GM21447 (cell line): ENCODE results near the gene SPARCL1.
"Not testable (repeated sequence)": the region's sequence is repeated elsewhere in the genome, so short reads cannot be mapped to it uniquely, and the experiment has no call there.

ENCODE experiments used
- ATAC-seq: cut with Tn5 transposase; IDR thresholded peaks from one replicate; pipeline ENCODE4 v1.9.1; 2021; ENCODE audit not compliant: unreplicated experiment

Gene SPARCL1

DNA sequence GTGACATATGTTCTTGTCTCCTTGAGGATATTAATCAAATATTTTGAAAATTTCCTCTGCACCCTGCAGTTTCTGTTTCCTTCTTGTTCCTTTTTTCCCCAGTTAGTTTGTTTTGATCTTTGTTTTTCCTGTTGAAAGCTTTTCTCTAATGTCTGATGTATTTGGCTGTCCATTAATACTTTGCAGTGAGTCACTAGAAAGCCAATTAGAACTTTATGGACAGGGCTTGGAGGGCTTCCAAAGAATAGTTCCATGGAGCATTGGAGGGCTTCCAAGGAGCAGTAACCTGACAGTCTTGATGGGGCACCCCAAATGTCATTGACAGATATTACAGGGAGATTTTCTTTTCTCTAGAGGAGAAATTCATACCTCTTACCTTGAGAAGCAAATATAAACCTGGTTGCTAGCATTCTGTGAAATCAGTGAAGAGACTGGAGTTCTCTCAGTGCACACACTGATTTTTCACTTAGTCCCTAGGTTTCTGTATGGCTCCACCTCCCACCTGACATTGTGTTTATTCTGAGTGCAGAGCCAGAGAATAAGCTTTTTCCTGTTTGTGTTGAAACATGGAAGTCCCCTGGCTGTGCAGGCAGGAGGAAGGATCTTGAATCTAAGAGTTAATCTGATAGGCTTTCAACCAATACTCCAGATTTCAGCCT, 26.5 kb downstream of the SPARCL1 start:
- no peak for ATAC-seq

DNA sequence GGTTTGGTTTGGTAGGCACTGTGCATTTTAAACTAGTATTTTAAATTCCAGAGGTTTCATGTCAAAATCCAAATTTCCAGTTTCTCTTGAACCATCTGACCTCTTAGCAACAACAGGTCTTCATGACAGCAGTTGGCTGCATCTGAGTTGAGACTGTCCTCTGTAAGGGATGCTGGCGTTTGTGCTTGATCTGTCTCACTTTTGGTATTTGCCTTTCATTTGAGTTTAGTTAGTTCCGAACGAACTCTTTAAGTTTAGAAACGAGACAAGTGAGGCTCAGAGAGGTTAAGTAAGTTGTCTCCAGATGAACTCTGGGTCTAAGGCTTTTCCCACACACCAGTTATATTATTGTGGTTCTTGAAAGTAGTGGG, 29.1 kb downstream of the SPARCL1 start:
- peak; percentile 30 for ATAC-seq

DNA sequence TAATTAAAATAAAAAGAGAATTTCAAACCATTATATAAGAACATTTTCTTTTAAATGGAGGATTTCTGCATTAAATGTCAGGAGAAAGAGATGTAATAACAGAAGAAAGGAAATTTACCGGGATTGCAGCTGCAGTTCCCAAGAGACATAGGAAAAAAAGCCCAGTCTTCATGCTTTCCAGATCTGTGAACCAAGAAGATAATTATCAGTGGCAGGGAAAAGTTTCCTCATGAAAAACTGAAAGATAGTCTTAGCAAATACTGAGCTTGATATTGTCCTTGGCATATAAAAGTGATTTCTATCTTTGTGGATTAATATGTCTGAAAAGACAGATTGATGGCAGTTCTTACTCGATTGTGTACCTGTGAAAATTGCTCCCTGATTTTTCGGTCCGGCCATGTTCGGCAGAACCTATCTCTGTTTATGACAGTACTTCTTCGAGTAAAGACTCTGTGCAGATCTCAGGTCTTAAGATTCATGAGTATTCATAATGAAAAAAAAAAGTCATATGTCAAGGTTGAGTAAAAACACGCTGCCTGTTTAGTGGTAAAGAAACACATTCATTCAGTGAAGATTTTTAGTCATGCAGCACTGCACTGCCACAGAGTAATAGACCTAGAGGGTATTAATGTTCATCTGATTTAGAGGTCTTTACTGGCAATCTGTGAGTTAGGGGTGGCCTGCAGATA, 29.6 kb downstream of the SPARCL1 start:
- ATAC-seq = peak; percentile 67

DNA sequence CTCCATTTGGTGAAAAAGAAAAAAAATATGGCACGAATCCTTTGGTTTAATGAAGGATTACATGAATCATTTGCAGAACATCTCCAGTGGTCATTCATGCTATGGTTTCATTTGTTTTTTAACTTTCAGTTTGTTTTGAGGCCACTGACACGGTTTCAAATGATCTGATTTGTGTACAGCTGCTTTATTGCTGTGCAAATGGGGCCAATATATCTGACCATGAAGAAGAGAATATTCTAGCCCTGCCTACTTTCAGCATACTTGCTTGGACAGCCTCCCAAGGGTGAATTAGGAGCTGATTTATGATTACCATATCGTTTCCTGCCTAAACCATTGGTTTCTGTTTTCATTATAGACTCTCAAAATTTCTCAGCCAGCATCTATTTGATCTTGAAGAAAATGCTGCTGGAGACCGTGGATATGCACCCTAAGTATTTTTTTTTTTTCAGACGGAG, 30.7 kb downstream of the SPARCL1 start:
- peak; percentile 67 for ATAC-seq

DNA sequence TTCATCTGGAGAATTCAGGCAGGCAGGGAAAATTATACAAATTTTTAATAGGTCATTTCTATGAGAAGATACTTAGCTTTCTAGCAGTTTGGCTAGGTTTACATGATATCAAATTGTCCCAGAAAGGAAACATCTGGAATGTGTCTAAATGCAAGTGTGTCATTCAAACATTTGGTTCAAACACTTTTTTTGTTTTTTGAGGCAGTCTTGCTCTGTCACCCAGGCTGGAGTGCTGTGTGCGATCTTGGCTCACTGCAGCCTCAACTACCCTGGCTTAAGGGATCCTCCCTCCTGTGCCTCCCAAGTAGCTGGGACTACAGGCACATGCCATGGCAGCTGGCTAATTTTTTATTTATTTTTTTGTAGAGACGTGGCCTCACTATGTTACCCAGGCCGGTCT, 31.6 kb downstream of the SPARCL1 start:
- no peak for ATAC-seq

DNA sequence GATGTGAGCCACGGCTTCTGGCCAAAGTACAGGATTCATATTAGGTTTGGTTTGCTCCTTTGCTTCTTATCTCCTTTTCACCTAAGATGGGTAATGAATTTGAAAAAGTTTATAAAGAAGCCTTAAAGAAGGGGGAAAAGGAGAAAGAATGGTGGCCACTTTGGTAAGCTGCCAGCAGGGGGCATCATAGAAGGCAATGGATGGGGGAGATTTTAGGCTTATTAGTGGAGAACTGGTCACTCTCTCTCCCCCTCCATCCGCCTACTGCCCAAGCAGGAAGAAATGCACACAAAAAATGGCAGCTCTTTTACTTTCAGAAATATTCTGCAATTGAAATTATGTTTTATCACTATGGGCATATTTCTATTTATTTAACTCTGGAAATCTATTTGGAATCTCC, 32.0 kb downstream of the SPARCL1 start:
- no peak for ATAC-seq

DNA sequence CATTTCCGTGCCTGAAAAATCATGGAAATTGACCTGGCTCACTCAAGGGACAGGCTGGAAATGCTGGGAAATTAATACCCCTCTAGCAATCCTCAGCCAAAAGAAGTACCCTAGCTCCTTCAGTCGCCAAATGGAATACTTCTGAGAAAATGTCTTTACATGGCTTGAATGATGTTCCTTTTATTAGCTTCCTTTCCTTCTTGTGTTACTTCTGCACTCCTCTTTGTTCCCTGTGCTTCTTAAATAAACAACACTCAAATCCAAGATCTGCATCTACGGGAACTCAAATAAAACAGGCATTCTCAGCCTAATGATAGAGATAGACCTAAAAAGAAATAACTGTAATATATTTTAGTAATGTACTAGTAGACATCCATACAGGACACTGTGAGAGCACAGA, 36.1 kb downstream of the SPARCL1 start:
- no peak for ATAC-seq

DNA sequence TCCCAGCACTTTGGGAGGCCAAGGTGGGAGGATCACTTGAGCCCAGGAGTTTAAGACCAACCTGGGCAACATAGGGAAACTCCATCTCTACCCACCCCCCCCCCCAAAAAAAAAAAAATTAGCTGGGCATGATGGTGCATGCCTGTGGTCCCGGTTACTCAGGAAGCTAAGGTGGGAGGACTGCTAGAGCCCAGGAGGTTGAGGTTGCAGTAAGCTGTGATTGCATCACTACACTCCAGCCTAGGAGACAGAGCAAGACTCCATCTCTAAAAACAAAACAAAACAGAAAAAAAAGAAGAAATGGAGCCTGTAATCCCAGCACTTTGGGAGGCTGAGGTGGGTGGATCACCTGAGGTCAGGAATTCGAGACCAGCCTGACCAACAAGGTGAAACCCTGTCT, 37.3 kb downstream of the SPARCL1 start:
- ATAC-seq = not testable (repeated sequence)

DNA sequence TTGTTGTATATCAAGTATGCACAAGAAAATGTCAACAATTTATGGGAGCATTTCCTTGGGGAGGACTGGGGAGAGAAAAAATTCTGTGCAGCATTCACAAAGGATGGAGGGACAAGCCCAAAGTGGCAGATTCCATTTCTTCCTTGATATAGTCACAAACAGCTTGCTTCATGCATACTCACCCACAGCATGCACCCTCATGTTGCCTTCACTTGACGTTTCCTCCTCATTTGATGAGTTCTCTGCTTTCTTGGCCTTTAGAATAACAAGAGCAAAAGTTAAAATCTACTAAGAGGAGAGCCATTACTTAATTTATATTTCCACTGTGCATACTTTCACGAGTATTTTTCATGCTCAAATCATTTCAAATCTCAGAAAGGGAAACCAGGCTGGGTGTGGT, 37.7 kb downstream of the SPARCL1 start:
- no peak for ATAC-seq

DNA sequence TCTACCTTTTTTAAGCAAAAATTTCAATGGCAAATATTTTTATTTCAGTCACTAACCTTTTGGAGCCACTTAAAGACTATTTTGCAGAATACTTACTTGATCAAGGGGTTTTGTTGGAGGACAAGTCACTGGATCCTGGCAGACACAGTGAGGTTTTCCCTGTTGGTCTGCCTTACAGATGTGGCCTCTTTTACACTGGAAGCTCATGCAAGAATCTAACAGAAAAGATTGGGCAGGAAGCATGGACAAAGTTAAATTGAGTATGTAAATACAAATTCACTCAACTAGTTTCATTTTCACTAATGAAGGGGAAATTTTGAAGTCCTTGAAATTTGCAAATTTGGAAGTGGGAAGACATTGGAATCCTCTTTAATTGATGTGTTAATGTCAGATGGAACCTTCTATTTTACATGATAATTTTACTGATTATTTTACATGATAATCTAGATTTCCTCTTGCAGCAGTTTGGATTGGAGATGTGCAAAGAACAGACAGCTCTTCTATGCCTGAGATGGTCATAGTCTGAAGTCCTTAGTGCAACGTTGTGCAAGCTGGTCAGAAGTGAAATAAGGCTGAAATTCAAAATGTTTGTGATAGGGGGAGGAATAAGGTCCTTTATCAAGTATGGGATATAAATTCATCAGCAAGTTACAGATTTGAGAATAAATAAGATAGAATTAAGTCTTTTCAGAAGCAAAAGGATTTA, 38.4 kb downstream of the SPARCL1 start:
- no peak for ATAC-seq

DNA sequence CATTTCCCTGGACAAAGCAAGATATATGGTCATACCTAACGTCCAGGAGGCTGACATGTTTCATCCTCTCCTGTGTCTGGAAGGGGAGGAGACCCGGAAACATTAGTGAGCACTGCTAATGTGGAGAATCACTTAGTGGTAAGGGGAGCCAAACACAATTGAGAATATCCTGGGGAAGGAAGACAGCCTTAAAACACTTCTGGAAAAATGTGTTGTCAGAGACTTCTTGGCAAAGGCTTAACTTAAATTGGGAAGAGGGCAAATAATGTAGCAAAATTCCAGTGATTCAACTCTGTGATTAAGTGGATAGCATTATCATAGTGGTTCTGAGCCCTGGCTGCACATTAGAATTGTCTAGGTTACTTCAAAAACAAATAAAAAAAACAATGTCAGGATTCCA, 39.5 kb downstream of the SPARCL1 start:
- no peak for ATAC-seq

DNA sequence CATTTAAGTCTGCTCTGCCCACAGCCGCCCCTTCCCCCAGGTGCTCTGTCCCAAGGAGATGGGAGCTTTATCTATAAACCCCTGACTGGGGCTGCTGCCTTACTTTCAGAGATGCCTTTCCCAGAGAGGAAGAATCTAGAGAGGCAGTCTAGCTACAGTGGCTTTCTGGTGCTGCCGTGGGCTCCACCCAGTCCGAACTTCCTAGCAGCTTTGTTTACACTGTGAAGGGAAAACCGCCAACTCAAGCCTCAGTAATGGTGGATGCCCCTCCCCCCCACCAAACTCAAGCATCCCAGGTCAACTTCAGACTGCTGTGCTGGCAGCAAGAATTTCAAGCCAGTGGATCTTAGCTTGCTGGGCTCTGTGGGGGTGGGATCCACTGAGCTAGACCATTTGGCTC, 40.5 kb downstream of the SPARCL1 start:
- ATAC-seq = not testable (repeated sequence)

DNA sequence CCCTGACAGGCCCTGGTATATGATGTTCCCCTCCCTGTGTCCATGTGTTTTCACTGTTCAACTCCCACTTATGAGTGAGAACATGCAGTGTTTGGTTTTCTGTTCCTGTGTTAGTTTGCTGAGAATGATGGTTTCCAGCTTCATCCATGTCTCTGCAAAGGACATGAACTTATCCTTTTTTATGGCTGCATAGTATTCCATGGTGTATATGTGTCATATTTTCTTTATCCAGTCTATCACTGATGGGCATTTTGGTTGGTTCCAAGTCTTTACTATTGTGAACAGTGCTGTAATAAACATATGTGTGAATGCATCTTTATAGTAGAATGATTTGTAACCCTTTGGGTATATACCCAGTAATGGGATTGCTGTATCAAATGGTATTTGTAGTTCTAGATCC, 45.9 kb downstream of the SPARCL1 start:
- ATAC-seq = not testable (repeated sequence)

DNA sequence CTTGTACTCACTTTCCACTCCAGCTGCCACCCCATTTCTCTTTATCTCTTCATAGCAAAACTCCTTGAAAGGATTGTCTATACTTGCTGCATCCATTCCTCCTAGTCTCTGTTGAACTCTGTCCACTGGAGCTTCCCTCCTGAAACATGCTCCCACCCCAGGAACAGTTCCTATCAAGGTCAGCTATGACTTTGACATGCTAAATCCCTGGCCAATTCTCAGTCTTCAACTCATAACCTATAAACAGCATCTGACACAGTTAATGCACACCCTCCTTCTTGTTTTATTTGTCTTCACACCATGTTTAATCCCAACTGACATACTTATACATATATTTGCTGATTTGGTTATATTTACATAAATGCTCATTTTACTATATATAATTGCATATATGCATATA, 47.8 kb downstream of the SPARCL1 start:
- ATAC-seq = no peak

DNA sequence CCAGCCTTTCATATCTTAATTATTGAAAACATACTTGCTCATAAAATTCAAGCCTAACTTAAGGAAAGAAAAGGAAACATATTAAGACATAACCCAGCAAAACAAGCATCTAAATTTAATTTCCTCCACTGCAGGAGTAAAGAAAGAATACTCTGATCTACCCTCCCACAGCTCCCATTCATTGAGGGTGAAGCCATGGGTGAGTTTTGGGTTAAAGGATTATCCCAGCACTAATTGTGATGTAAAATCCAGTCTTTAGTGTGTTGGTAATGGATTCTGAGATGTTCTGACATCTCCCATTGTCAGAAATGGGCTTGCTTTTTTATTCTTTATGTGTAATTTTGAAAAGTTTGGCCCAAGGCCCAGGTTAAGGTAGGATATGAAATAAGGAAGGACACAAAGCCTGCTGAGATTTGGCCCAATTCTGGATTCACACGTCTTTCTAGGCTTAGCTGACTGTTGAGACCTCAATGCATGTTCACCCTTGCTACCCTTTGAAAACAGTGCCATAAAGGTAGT, 50.4 kb downstream of the SPARCL1 start:
- ATAC-seq = no peak

DNA sequence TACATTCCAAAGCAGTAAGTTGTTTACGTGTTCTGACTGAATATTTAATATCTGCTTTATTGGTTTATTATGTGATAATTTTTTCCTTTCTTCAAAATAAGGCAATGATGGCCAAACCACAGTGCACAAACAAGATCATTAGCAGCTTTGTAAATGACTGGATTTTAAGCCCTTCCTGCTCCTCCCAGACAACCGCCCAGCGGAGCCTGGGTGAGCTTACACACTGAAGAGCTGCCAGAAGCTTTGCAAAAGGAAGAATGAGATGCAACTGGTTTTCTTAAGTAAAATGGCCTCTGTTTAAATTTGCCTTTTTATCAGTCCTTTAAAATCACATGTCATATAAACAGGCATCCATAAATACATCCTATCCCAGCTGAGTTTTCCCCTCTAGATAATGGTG, 52.2 kb downstream of the SPARCL1 start:
- no peak for ATAC-seq

DNA sequence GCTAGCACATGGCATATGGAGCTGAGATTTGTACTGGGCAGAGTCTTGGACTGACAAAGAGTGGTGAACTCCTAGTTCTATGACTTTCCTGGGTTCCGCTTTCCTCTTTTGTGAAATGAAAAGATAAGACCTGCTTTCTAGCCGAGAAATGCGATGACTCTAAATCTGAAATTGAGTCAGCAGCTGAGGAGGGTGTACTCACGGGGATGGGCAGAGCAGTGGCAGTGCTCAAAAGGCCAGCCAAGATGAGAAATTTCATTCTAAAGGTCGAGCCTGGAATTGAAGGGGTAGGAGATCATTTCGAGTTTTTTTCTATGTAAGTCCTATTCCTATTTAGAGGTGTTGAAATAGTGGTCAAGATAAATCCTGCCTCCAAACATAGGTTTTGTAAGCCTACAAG, 59.8 kb downstream of the SPARCL1 start:
- ATAC-seq = no peak

DNA sequence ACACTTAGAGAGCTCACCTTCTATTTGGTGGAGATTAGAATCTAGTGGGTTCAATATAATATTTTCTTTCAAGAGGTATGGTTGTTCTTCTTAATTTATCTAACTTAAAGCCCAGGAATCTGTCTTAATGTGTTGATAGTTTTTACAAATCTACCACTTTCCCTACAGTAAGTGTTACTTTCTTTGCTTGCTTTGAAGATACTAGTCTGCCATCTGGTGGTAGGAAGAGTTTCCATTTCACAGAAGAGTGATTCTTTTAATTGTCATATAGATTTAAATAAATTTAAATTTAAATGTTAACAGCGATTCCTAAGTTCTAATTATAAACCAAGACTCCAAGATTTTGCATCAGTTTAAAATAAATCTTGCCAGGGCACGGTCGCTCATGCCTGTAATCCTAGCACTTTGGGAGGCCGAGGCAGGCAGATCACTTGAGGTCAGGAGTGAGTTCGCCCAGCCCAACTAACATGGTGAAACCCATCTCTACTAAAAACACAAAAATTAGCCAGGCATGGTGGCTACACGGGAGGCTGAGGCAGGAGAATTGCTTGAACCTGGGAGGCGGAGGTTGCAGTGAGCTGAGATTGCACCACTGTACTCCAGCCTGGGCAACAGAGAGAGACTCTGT, 63.3 kb downstream of the SPARCL1 start:
- no peak for ATAC-seq

DNA sequence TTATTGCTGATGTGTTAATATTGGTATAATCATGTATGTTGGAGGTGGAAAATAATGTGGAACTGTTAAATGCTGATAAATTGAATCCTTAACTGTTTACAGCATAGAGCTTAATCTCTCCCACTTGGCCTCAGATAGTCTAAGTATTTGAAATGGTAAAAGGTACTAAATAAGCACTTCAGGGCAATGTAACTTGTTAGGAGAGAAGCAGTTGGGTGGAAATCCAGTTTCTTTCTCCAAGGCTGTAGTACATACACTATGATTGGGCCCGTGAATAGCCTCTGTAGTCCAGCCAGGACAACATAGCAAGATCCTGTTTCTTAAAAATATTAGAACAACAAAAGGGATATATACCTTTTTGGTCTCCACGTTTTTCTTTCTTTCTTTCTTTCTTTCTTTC, 67.1 kb downstream of the SPARCL1 start:
- ATAC-seq = no peak

DNA sequence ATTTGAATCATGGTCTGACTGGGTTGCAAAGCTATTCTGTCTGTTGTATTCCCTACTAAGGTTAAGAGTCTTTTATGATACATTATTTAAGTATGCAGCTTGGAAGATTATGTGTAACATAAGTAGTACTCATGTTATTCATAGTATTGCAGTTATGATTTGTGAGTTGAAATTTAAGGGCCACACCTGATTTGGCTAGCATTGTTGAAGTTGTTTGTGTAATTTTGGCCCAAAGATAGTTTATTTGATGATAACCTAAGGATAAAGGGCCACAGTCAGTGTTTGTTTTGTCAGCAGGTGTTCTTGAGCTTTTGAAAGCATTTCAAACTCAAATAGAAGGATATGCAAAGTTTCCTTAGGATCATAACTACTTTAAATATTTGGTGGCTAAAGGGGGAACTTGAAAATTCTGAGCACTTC, 67.9 kb downstream of the SPARCL1 start:
- no peak for ATAC-seq

DNA sequence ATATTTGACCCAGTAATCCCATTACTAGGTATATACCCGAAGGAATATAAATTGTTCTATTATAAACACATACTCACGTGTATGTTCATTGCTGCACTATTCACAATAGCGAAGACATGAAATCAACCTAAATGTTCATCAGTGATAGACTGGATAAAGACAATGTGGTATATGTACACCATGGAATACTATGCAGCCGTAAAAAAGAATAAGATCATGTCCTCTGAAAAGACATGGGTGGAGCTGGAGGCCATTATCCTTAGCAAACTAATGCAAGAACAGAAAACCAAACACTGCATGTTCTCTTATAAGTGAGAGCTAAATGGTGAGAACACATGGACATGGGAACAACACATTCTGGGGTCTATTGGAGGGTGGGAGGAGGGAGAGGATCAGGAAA, 70.3 kb downstream of the SPARCL1 start:
- ATAC-seq = no peak

DNA sequence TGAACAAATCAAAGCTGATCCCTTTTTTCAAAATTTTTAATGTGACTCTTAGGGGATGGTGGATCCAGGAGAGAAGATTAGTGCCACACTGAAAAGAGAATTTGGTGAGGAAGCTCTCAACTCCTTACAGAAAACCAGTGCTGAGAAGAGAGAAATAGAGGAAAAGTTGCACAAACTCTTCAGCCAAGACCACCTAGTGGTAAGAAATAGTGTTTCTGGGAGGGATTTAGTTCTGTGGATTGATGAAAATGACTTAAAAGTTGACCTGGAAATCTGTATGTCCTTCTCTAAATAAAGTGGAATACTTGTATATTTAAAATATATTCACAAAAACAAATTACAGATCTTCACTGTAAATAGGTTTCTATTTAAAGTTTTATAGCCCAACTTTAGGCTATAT, 77.6 kb downstream of the SPARCL1 start:
- no peak for ATAC-seq
